ENCODE measurements around the gene ERVFRD-1. TPM values are rescaled to one million over a fixed set of nuclear protein-coding genes. Genes with fewer than 3 reads are reported as not detected.
A peak's percentile ranks its signal among the peaks of the same experiment; 100 is the strongest.
"Not testable (repeated sequence)": the region's sequence is repeated elsewhere in the genome, so short reads cannot be mapped to it uniquely, and the experiment has no call there.

Gene ERVFRD-1
- total and polyA plus RNA-seq, 9 donors: 0.04 to 0.39 (median 0.11) TPM

GRCh38 chr6:11129908-11130565 lies 18.5 kb upstream of the ERVFRD-1 start:
- no CpG with 5 or more reads among the region's 1 CpG for WGBS (ENCODE audit: insufficient coverage)
- Histone ChIP-seq H3K4me1 (ENCODE audit: control insufficient read depth, insufficient read depth, low read length) (no peaks in the 10 kb centered on the region), H3K27ac (ENCODE audit: low read length) (no peak overlapping the region), H3K36me3 (ENCODE audit: control insufficient read depth, insufficient read depth, low read length) (peaks cover 3% of the 10 kb centered on the region), H3K27me3 (ENCODE audit: control insufficient read depth, insufficient read depth, low read length) (no peaks in the 10 kb centered on the region), H3K9me3 (replicated peaks; ENCODE audit: control insufficient read depth, low read depth, low read length) (no peaks in the 10 kb centered on the region), H3K4me3 (ENCODE audit: low read length) (no peak overlapping the region)
- DNase-seq: no peak

DNA sequence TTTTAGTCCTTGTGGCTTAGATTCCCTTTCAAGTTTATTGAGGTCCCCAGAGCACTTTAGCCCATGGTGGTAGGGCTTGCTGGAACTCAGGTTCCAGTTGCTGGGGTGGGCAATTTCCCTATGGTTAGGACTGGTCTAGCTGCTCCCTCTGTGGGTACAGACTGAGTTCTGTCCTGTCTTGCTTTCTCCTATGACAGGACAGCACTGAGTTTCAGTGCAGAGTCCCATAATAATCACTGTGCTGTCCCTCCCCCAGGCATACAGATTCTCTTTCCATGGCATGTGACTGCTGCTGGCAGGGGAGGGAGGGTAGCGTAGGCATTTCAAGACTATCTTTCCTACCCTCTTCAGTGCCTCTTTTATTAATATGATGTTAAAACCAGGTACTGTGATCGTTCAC lies 17.1 kb upstream of the ERVFRD-1 start:
- Histone ChIP-seq H3K4me3 (ENCODE audit: low read length) (no peak overlapping the region), H3K36me3 (ENCODE audit: control insufficient read depth, insufficient read depth, low read length) (peaks cover 2% of the 10 kb centered on the region), H3K27ac (ENCODE audit: low read length) (no peak overlapping the region), H3K4me1 (ENCODE audit: control insufficient read depth, insufficient read depth, low read length) (no peaks in the 10 kb centered on the region), H3K27me3 (ENCODE audit: control insufficient read depth, insufficient read depth, low read length) (no peaks in the 10 kb centered on the region), H3K9me3 (replicated peaks; ENCODE audit: control insufficient read depth, low read depth, low read length) (no peaks in the 10 kb centered on the region)
- DNase-seq: no peak
- WGBS (ENCODE audit: insufficient coverage): no CpG with 5 or more reads among the region's 2 CpGs

DNA sequence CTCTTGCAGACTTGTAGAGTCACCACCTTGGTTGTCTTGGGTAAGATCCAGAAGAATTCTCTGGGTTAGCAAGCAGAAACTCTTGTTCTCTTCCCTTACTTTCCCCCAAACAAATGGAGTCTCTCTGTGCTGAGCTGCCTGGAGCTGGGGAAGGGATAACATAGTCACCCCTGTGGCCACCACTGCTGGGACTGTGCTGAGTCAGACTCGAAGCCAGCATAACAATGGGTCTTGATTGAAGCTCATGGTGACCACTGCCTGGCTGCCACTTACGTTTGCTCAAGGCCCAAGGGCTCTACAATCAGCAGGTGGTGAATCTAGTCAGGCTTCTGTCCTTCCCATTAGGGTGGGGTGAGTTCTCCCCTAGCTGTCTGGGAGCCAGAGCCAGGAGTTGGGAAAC lies 15.4 kb upstream of the ERVFRD-1 start:
- DNase-seq: no peak
- whole genome bisulfite sequencing (ENCODE audit: insufficient coverage): 75% methylated on average over 2 of the region's 2 CpGs
- H3K27ac ChIP-seq (ENCODE audit: low read length): no peak overlapping the region
- H3K4me1 ChIP-seq (ENCODE audit: control insufficient read depth, insufficient read depth, low read length): no peaks in the 10 kb centered on the region
- no peaks in the 10 kb centered on the region for H3K9me3 ChIP-seq (replicated peaks; ENCODE audit: control insufficient read depth, low read depth, low read length)
- H3K4me3 ChIP-seq (ENCODE audit: low read length): no peak overlapping the region
- H3K27me3 ChIP-seq (ENCODE audit: control insufficient read depth, insufficient read depth, low read length): no peaks in the 10 kb centered on the region
- H3K36me3 ChIP-seq (ENCODE audit: control insufficient read depth, insufficient read depth, low read length): peaks cover 2% of the 10 kb centered on the region

DNA sequence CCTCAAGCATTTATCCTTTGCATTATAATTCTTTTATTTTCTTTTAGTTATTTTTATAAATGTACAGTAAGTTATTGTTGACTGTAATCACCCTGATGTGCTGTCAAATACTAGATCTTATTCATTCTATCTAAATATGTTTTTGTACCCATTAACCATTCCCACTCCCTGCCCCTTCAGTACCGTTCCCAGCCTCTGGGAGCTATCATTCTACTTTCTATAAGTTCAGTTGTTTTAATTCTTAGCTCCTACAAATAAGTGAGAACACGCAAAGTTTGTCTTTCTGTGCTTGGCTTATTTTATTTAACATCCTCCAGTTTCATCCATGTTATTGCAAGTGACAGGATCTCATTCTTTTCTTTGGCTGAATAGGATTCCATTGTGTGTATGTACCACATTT lies 12.5 kb upstream of the ERVFRD-1 start:
- Histone ChIP-seq H3K27me3 (ENCODE audit: control insufficient read depth, insufficient read depth, low read length) (no peaks in the 10 kb centered on the region), H3K36me3 (ENCODE audit: control insufficient read depth, insufficient read depth, low read length) (peaks cover 2% of the 10 kb centered on the region), H3K4me1 (ENCODE audit: control insufficient read depth, insufficient read depth, low read length) (no peaks in the 10 kb centered on the region), H3K9me3 (replicated peaks; ENCODE audit: control insufficient read depth, low read depth, low read length) (no peaks in the 10 kb centered on the region), H3K27ac (ENCODE audit: low read length) (no peak overlapping the region), H3K4me3 (ENCODE audit: low read length) (no peak overlapping the region)
- no peak for DNase-seq
- 83% methylated on average over 1 of the region's 2 CpGs for WGBS (ENCODE audit: insufficient coverage)

GRCh38 chr6:11122380-11122779 lies 10.9 kb upstream of the ERVFRD-1 start:
- H3K27ac ChIP-seq (ENCODE audit: low read length): no peak overlapping the region
- peaks cover 2% of the 10 kb centered on the region for H3K36me3 ChIP-seq (ENCODE audit: control insufficient read depth, insufficient read depth, low read length)
- no peaks in the 10 kb centered on the region for H3K4me1 ChIP-seq (ENCODE audit: control insufficient read depth, insufficient read depth, low read length)
- H3K9me3 ChIP-seq (replicated peaks; ENCODE audit: control insufficient read depth, low read depth, low read length): no peaks in the 10 kb centered on the region
- H3K27me3 ChIP-seq (ENCODE audit: control insufficient read depth, insufficient read depth, low read length): no peaks in the 10 kb centered on the region
- no CpG with 5 or more reads among the region's 1 CpG for WGBS (ENCODE audit: insufficient coverage)
- H3K4me3 ChIP-seq (ENCODE audit: low read length): no peak overlapping the region
- DNase-seq: no peak

DNA sequence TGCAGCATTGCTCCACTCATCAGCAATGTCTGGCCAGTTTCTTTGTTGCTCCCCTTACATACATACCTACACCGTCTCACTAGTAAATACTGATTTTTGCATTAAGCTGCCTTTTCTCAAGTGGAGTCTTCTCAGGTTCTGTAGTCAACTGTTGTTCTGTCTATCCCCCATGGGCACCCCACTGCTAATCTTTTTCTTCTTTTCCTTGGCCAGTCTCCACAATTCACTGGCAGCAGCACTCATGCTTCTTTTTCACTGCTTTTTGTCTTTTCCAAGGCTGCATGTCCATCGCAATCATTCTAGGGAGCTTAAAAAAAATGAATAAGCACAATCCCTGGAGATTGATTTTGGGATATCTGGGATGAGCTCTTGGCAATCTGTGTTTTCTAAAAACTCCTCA lies 10.3 kb upstream of the ERVFRD-1 start:
- Histone ChIP-seq H3K9me3 (replicated peaks; ENCODE audit: control insufficient read depth, low read depth, low read length) (no peaks in the 10 kb centered on the region), H3K4me3 (ENCODE audit: low read length) (no peak overlapping the region), H3K27me3 (ENCODE audit: control insufficient read depth, insufficient read depth, low read length) (no peaks in the 10 kb centered on the region), H3K27ac (ENCODE audit: low read length) (no peak overlapping the region), H3K4me1 (ENCODE audit: control insufficient read depth, insufficient read depth, low read length) (no peaks in the 10 kb centered on the region), H3K36me3 (ENCODE audit: control insufficient read depth, insufficient read depth, low read length) (no peaks in the 10 kb centered on the region)
- DNase-seq: peak; percentile 22
- WGBS (ENCODE audit: insufficient coverage): 29% methylated on average over 1 of the region's 2 CpGs

- 55% methylated on average over 3 of the region's 4 CpGs for WGBS (ENCODE audit: insufficient coverage)
- no peaks in the 10 kb centered on the region for H3K4me1 ChIP-seq (ENCODE audit: control insufficient read depth, insufficient read depth, low read length)
- H3K36me3 ChIP-seq (ENCODE audit: control insufficient read depth, insufficient read depth, low read length): no peaks in the 10 kb centered on the region
- no peak overlapping the region for H3K27ac ChIP-seq (ENCODE audit: low read length)
- no peaks in the 10 kb centered on the region for H3K9me3 ChIP-seq (replicated peaks; ENCODE audit: control insufficient read depth, low read depth, low read length)
- H3K27me3 ChIP-seq (ENCODE audit: control insufficient read depth, insufficient read depth, low read length): no peaks in the 10 kb centered on the region
- H3K4me3 ChIP-seq (ENCODE audit: low read length): no peak overlapping the region
- DNase-seq: no peak
Measured at GRCh38 chr6:11120271-11121005, 8.9 kb upstream of the ERVFRD-1 start.

DNA sequence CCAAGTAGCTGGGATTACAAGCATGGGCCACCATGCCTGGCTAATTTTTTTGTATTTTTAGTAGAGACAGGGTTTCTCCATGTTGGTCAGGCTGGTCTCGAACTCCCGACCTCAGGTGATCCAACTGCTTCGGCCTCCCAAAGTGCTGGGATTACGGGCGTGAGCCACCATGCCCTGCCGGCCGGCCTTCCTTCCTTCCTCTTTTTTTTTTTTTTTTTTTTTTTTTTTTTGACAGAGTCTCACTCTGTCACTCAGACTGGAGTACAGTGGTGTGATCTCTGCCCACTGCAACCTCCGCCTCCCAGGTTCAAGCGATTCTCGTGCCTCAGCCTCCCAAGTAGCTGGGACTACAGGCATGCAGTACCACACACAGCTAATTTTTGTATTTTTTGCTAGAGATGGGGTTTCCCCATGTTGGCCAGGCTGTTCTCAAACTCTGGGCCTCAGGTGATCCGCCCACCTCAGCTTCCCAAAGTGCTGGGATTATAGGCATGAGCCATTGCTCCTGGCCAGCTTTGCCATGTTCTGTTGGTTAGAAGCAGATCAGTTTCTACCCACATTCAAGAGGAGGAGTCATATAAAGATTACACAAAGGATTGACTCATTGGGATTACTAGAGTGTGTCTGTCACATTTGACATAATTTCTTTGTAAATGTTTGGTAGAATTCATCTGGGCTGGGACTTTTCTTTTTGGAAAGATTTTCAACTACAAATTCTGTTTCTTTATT lies 4.4 kb upstream of the ERVFRD-1 start:
- not testable (repeated sequence) for H3K27ac ChIP-seq (ENCODE audit: low read length); H3K4me3 ChIP-seq (ENCODE audit: low read length)
- no CpG with 5 or more reads among the region's 11 CpGs for WGBS (ENCODE audit: insufficient coverage)

GRCh38 chr6:11113038-11113437 lies 1.5 kb upstream of the ERVFRD-1 start:
- H3K4me1 ChIP-seq (ENCODE audit: control insufficient read depth, insufficient read depth, low read length): no peaks in the 10 kb centered on the region
- no CpG with 5 or more reads among the region's 4 CpGs for WGBS (ENCODE audit: insufficient coverage)
- peak; percentile 25 for DNase-seq
- no peaks in the 10 kb centered on the region for H3K27me3 ChIP-seq (ENCODE audit: control insufficient read depth, insufficient read depth, low read length)
- H3K4me3 ChIP-seq (ENCODE audit: low read length): no peak overlapping the region
- no peaks in the 10 kb centered on the region for H3K36me3 ChIP-seq (ENCODE audit: control insufficient read depth, insufficient read depth, low read length)
- H3K9me3 ChIP-seq (replicated peaks; ENCODE audit: control insufficient read depth, low read depth, low read length): no peaks in the 10 kb centered on the region
- H3K27ac ChIP-seq (ENCODE audit: low read length): no peak overlapping the region

More for the DNA sequence above, 4.4 kb upstream of the ERVFRD-1 start:
- H3K4me1 ChIP-seq (ENCODE audit: control insufficient read depth, insufficient read depth, low read length); DNase-seq; H3K36me3 ChIP-seq (ENCODE audit: control insufficient read depth, insufficient read depth, low read length); H3K27me3 ChIP-seq (ENCODE audit: control insufficient read depth, insufficient read depth, low read length); H3K9me3 ChIP-seq (replicated peaks; ENCODE audit: control insufficient read depth, low read depth, low read length): not testable (repeated sequence)

DNA sequence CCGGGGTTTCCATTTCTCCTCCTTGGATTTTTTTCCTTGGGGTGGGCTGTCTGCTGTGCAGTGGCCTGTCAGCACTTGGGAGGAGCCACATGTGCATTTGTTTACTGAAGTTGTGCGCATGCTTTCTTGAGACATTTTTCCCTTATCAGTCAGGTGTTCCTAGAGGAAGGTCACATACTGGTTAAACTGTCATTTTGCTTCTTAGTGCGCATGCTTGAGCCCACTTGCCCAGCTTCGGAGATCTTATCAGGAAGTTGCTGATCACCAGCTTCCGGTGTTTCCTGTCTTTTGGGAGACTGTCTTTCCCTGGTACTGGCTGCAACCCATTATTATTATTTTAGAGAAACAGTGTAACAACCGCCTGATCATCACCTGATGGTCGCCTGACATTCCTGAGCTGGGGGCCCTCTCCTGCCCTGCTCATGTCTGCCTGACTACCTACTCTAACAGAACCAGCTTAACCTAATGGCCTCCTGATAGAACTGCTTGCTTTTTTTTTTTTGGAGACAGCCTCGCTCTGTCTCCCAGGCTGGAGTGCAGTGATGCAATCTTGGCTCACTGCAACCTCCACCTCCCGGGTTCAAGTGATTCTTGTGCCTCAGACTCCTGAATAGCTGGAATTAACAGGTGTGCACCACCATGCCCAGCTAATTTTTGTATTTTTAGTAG lies 378 bp upstream of the ERVFRD-1 start:
- H3K4me1 ChIP-seq (ENCODE audit: control insufficient read depth, insufficient read depth, low read length): no peaks in the 10 kb centered on the region
- no peak overlapping the region for H3K27ac ChIP-seq (ENCODE audit: low read length)
- H3K36me3 ChIP-seq (ENCODE audit: control insufficient read depth, insufficient read depth, low read length): no peaks in the 10 kb centered on the region
- no peaks in the 10 kb centered on the region for H3K9me3 ChIP-seq (replicated peaks; ENCODE audit: control insufficient read depth, low read depth, low read length)
- DNase-seq: peak; percentile 16
- H3K27me3 ChIP-seq (ENCODE audit: control insufficient read depth, insufficient read depth, low read length): no peaks in the 10 kb centered on the region
- H3K4me3 ChIP-seq (ENCODE audit: low read length): no peak overlapping the region
- WGBS (ENCODE audit: insufficient coverage): 67% methylated on average over 7 of the region's 9 CpGs
